Bronchial epithelial cell (primary cell): Measurements from ENCODE around the gene NLE1. TPM values are rescaled to one million over a fixed set of nuclear protein-coding genes. Genes with fewer than 3 reads are reported as not detected.
"Not testable (repeated sequence)": the region's sequence is repeated elsewhere in the genome, so short reads cannot be mapped to it uniquely, and the experiment has no call there.

Experiments
- DNase-seq: peaks from one replicate; pipeline ENCODE4 v3.0.0-alpha.2; 2010; ENCODE audit warnings: low read depth
- FAIRE-seq: peaks from 2 replicates; lab custom pipeline; 2011; peaks lifted over from hg19 to GRCh38; lab: Jason Lieb, UNC
- H3K27me3 ChIP-seq: 2 replicates; pipeline ENCODE4 v1.5.1; 2011; ENCODE audit warnings: low read length; ENCODE audit not compliant: control insufficient read depth, insufficient read depth
- H3K36me3 ChIP-seq: 2 replicates; pipeline ENCODE4 v1.5.1; 2011; ENCODE audit warnings: low read length; ENCODE audit not compliant: control insufficient read depth, insufficient read depth
- H3K4me3 ChIP-seq: 2 replicates; pipeline ENCODE4 v1.5.1; 2011; ENCODE audit warnings: mild to moderate bottlenecking, low read depth, low read length, control low read depth
- total RNA-seq: library from RNA; depleted of rRNA; stranded (reverse); fragments of >200 nt; gene quantifications from 2 replicates; pipeline ENCODE4 v1.2.1, GENCODE V29; 2014
- TF ChIP-seq, protein P1 (sequence below): IDR thresholded peaks from 2 replicates; pipeline ENCODE4 v1.5.1; 2011; ENCODE audit warnings: mild to moderate bottlenecking, moderate library complexity, low read length, control low read depth, inconsistent platforms; ENCODE audit not compliant: insufficient read depth, severe bottlenecking

NLE1 gene
- total RNA-seq, 1 donor from 2014 or later: 32.4 TPM

DNA sequence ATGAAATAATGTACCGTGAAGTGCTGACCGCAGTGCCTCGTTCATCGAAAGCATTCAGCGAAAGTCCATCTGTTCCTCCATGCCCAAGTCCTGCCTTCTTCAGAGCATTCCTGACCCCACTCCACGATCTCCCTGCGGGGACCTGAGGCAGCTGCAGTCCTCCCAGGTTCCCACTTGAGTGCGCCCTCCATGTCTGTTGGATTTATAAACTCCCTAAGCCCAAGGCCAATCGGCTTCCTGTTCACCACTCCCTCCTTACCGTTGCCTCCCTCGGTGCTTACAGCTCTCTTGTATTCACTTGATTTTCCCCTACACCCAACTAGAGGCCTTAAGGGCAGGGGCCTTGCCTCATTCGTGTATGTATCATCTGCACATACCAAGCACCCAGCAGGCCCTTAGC is 25.3 kb downstream of the NLE1 start:
- H3K36me3 ChIP-seq: no peaks in the 10 kb centered on the region
- DNase-seq: no peak
- TF ChIP-seq, protein P1, sequence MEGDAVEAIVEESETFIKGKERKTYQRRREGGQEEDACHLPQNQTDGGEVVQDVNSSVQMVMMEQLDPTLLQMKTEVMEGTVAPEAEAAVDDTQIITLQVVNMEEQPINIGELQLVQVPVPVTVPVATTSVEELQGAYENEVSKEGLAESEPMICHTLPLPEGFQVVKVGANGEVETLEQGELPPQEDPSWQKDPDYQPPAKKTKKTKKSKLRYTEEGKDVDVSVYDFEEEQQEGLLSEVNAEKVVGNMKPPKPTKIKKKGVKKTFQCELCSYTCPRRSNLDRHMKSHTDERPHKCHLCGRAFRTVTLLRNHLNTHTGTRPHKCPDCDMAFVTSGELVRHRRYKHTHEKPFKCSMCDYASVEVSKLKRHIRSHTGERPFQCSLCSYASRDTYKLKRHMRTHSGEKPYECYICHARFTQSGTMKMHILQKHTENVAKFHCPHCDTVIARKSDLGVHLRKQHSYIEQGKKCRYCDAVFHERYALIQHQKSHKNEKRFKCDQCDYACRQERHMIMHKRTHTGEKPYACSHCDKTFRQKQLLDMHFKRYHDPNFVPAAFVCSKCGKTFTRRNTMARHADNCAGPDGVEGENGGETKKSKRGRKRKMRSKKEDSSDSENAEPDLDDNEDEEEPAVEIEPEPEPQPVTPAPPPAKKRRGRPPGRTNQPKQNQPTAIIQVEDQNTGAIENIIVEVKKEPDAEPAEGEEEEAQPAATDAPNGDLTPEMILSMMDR: no peak
- peaks cover 2% of the 10 kb centered on the region for H3K27me3 ChIP-seq
- no peak for FAIRE-seq
- H3K4me3 ChIP-seq: no peak overlapping the region

DNA sequence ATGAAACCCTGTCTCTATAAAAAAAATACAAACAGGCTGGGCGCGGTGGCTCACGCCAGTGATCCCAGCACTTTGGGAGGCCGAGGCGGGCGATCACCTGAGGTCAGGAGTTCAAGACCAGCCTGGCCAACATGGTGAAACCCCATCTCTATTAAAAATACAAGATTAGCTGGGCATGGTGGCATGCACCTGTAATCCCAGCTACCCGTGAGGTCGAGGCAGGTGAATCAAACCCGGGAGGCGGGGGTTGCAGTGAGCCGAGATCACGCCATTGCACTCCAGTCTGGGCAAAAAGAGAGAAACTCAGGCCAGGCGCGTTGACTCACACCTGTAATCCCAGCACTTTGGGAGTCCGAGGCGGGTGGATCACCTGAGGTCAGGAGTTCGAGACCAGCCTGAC is 31.3 kb downstream of the NLE1 start:
- not testable (repeated sequence) for H3K36me3 ChIP-seq, FAIRE-seq, H3K4me3 ChIP-seq, H3K27me3 ChIP-seq, DNase-seq

DNA sequence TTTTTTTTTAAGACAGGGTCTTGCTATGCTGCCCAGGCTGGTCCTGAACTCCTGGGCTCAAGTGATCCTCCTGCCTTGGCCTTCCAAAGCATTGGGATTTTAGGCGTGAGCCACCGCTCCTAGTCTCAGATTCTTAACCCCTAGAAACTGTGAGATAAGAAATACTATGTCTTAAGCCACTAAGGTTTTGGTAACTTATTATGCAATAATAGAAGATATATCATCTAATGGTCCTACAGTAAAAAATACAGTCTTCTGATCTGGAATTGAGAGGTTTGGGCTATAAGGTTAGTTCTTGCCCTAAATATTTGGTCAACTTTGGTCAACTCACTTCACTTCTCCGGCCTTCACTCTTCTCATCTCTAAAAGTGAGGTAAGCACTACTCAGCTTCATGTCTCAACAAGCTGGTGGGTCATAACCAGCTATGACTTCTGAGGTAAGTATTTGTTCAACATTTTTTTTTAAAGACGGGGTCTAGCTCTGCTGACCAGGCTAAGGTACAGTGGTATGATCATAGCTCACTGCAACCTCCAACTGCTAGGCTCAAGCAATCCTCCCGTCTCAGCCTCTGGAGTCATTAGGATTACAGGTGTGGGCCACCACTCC is 37.2 kb downstream of the NLE1 start:
- peak; percentile 67 for DNase-seq
- Histone ChIP-seq H3K27me3 (no peaks in the 10 kb centered on the region), H3K4me3 (no peak overlapping the region), H3K36me3 (no peaks in the 10 kb centered on the region)
- no peak for FAIRE-seq
- TF ChIP-seq, protein P1: no peak

DNA sequence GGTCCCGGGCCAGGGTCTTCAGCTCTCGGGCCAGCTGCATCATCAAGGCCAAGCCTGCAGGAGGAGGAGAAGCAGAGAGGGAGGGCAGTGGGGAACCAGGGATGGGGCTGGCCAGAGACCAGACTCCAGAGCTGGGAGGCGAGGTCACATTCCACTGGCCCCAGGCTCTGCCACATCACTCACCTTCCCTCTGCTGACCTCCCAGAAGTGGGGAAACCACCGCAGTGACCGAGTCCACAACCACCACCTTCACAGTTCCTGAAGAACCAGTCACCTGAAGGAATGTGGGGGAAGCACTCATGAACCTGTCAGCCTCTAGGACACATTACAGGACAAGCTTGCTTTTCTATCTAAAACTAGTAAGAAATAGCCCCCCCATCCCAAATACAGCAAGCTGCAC is 38.8 kb downstream of the NLE1 start:
- TF ChIP-seq, protein P1: no peak
- Histone ChIP-seq H3K36me3 (no peaks in the 10 kb centered on the region), H3K4me3 (no peak overlapping the region), H3K27me3 (no peaks in the 10 kb centered on the region)
- FAIRE-seq: no peak
- DNase-seq: no peak

DNA sequence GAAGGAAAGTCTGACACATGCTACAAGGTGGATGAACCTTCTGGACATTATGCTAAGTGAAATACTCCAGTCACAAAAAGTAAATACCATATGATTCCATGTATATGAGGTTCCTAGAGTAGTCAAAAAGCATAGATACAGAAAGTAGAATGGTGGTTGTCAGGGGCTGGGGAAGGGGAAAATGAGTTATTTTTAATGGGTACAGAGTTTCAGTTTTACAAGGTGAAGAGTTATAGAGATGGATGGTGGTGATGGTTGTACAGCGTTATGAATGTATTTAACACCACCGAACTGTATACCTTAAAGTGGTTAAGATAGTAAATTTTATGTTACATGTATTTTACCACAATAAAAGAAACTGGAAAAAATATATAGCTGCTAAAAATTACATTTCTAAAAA is 40.4 kb downstream of the NLE1 start:
- Histone ChIP-seq H3K4me3 (no peak overlapping the region), H3K36me3 (no peaks in the 10 kb centered on the region), H3K27me3 (no peaks in the 10 kb centered on the region)
- TF ChIP-seq, protein P1: no peak
- DNase-seq (no peak), FAIRE-seq (no peak)

DNA sequence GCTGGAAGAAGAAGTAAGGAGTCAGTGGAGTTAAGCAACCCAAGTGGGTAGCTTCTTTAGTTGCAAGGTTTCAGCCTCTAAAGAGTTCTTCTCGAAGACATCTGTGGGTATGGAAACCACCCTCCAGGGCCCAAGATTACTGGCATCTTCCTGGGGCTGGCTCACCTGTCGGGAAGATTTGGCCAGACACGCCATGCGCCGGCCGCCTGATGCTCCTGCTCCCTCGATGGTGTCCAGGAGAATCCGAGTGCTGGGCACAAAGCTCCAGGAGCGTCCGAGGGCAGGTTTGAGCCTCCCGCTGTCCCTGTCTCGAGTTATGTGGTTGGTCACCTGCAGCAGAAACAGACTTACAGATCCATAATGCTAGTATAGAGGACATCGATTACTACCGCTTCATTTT is 41.1 kb downstream of the NLE1 start:
- DNase-seq: no peak
- FAIRE-seq: no peak
- Histone ChIP-seq H3K4me3 (no peak overlapping the region), H3K36me3 (no peaks in the 10 kb centered on the region), H3K27me3 (no peaks in the 10 kb centered on the region)
- TF ChIP-seq, protein P1: no peak
